Measurements from ENCODE around the gene MAPK1IP1L.
"Not testable (repeated sequence)": the region's sequence is repeated elsewhere in the genome, so short reads cannot be mapped to it uniquely, and the experiment has no call there.

The MAPK1IP1L gene

GRCh38 chr14:55054098-55054497 lies 2.7 kb downstream of the MAPK1IP1L start:
- DNase-seq (ENCODE audit: low read depth) = no peak

- no peak for DNase-seq (ENCODE audit: low read depth)
Observed at GRCh38 chr14:55057919-55058318, 6.5 kb downstream of the MAPK1IP1L start.

- DNase-seq (ENCODE audit: low read depth) = no peak
Observed at GRCh38 chr14:55059333-55059732, 7.9 kb downstream of the MAPK1IP1L start.

GRCh38 chr14:55062517-55063351 lies 11.3 kb downstream of the MAPK1IP1L start:
- no peak for DNase-seq (ENCODE audit: low read depth)

- DNase-seq (ENCODE audit: low read depth) = not testable (repeated sequence)
Observed at GRCh38 chr14:55064896-55065295, 13.4 kb downstream of the MAPK1IP1L start.

- DNase-seq (ENCODE audit: low read depth) = no peak
Observed at GRCh38 chr14:55065411-55065810, 14.0 kb downstream of the MAPK1IP1L start.

- DNase-seq (ENCODE audit: low read depth) = no peak
Observed at GRCh38 chr14:55066223-55066622, 14.8 kb downstream of the MAPK1IP1L start.

GRCh38 chr14:55070981-55071411 lies 19.5 kb downstream of the MAPK1IP1L start:
- DNase-seq (ENCODE audit: low read depth) = no peak

GRCh38 chr14:55071870-55072640 lies 20.6 kb downstream of the MAPK1IP1L start:
- DNase-seq (ENCODE audit: low read depth) = peak; percentile 12

- DNase-seq (ENCODE audit: low read depth) = no peak
Observed at GRCh38 chr14:55073856-55074255, 22.4 kb downstream of the MAPK1IP1L start.

GRCh38 chr14:55074662-55075061 lies 23.2 kb downstream of the MAPK1IP1L start:
- DNase-seq (ENCODE audit: low read depth) = no peak

- DNase-seq (ENCODE audit: low read depth) = no peak
Observed at GRCh38 chr14:55075628-55076175, 24.3 kb downstream of the MAPK1IP1L start.

- DNase-seq (ENCODE audit: low read depth) = no peak
Observed at GRCh38 chr14:55077170-55078151, 26.0 kb downstream of the MAPK1IP1L start.

- DNase-seq (ENCODE audit: low read depth) = not testable (repeated sequence)
Observed at GRCh38 chr14:55079961-55080360, 28.5 kb downstream of the MAPK1IP1L start.

- no peak for DNase-seq (ENCODE audit: low read depth)
Observed at GRCh38 chr14:55084401-55085059, 33.1 kb downstream of the MAPK1IP1L start.

- DNase-seq (ENCODE audit: low read depth) = no peak
Observed at GRCh38 chr14:55085060-55085660, 33.7 kb downstream of the MAPK1IP1L start.

GRCh38 chr14:55086938-55087337 lies 35.5 kb downstream of the MAPK1IP1L start:
- DNase-seq (ENCODE audit: low read depth) = no peak

- no peak for DNase-seq (ENCODE audit: low read depth)
Observed at GRCh38 chr14:55088356-55088755, 36.9 kb downstream of the MAPK1IP1L start.

GRCh38 chr14:55092341-55092740 lies 40.9 kb downstream of the MAPK1IP1L start:
- DNase-seq (ENCODE audit: low read depth) = no peak

- DNase-seq (ENCODE audit: low read depth) = no peak
Observed at GRCh38 chr14:55094292-55095157, 43.1 kb downstream of the MAPK1IP1L start.

Data from activated T-cell treated with anti-CD3 and anti-CD28 coated beads for 24 hours (primary cell).